H1 (cell line): Measurements from ENCODE around the gene MRPS2. TPM values are rescaled to one million over a fixed set of nuclear protein-coding genes. Genes with fewer than 3 reads are reported as not detected.

Source experiments
- CTCF ChIA-PET: fragments of 300-600 bp; sonication (Branson Sonifier 250); formaldehyde crosslinking; loops from one replicate; lab custom pipeline; 2021; ENCODE audit not compliant: partially characterized antibody; lab: Charles Lee
- POLR2A ChIA-PET: fragments of 300-600 bp; sonication (Branson Sonifier 250); formaldehyde crosslinking; loops from one replicate; lab custom pipeline; 2021; ENCODE audit warnings: inconsistent platforms; ENCODE audit not compliant: partially characterized antibody; lab: Charles Lee
- DNase-seq, 2 experiments: peaks; one replicate each; pipeline versions ENCODE4 v3.0.0 to v3.0.0-alpha.2; 2010 to 2022; ENCODE audit warnings: low spot score in 2 of 2, low read depth in 1 of 2, mixed read lengths in 1 of 2
- FAIRE-seq: peaks from 2 replicates; lab custom pipeline; 2011; peaks lifted over from hg19 to GRCh38; lab: Jason Lieb, UNC
- H2AFZ ChIP-seq: 2 replicates; pipeline ENCODE4 v1.8.1; 2012; ENCODE audit warnings: low read length, inconsistent platforms
- H2AK5ac ChIP-seq: 2 replicates; pipeline ENCODE4 v1.6.1; 2013; ENCODE audit warnings: low read depth, low read length
- H2BK120ac ChIP-seq: replicated peaks from 2 replicates; pipeline ENCODE3; 2013; ENCODE audit warnings: low read depth, low read length, inconsistent platforms
- H2BK12ac ChIP-seq: 2 replicates; pipeline ENCODE4 v1.6.1; 2013; ENCODE audit warnings: low read depth, low read length
- H2BK15ac ChIP-seq: 2 replicates; pipeline ENCODE4 v1.6.1; 2013; ENCODE audit warnings: low read length
- H2BK20ac ChIP-seq: 2 replicates; pipeline ENCODE4 v1.6.1; 2013; ENCODE audit warnings: low read length
- H2BK5ac ChIP-seq: 2 replicates; pipeline ENCODE4 v1.6.1; 2013; ENCODE audit warnings: low read depth, low read length
- H3K14ac ChIP-seq: 2 replicates; pipeline ENCODE4 v1.6.1; 2013; ENCODE audit warnings: inconsistent platforms; ENCODE audit not compliant: insufficient read length
- H3K18ac ChIP-seq: 2 replicates; pipeline ENCODE4 v1.6.1; 2013; ENCODE audit warnings: low read length; ENCODE audit errors: extremely low read depth
- H3K23ac ChIP-seq: 2 replicates; pipeline ENCODE4 v1.6.1; 2013; ENCODE audit warnings: inconsistent platforms; ENCODE audit not compliant: insufficient read length
- H3K23me2 ChIP-seq: 2 replicates; pipeline ENCODE4 v1.6.1; 2013; ENCODE audit warnings: low read depth, low read length
- H3K27ac ChIP-seq: 2 replicates; pipeline ENCODE4 v1.6.1; 2011; ENCODE audit warnings: low read depth, low read length, inconsistent platforms
- H3K27me3 ChIP-seq, 4 experiments: replicated peaks in 1 of 4; 1 replicate in 1 of 4; 2 replicates in 3 of 4; pipeline versions ENCODE4 v1.6.1 to v1.8.1; 2011 to 2013; ENCODE audit warnings: low read length in 3 of 4, mild to moderate bottlenecking in 3 of 4, inconsistent platforms in 2 of 4, mixed read lengths in 2 of 4, moderate library complexity in 1 of 4; ENCODE audit not compliant: control insufficient read depth in 3 of 4, insufficient read depth in 3 of 4; ENCODE audit errors: extremely low read depth in 1 of 4
- H3K36me3 ChIP-seq, 4 experiments: 2 replicates each; pipeline versions ENCODE4 v1.6.1 to v1.8.1; 2011 to 2013; ENCODE audit warnings: mild to moderate bottlenecking in 4 of 4, low read length in 3 of 4, moderate library complexity in 2 of 4, control low read depth in 1 of 4, inconsistent platforms in 1 of 4; ENCODE audit not compliant: insufficient read depth in 4 of 4, control insufficient read depth in 2 of 4
- H3K4ac ChIP-seq: replicated peaks from 2 replicates; pipeline ENCODE3; 2013; ENCODE audit warnings: low read length, low read depth, mixed read lengths, inconsistent platforms; ENCODE audit not compliant: insufficient read length
- H3K4me1 ChIP-seq, 4 experiments: replicated peaks in 1 of 4; 1 replicate in 1 of 4; 2 replicates in 3 of 4; pipeline versions ENCODE4 v1.6.1 to v1.8.1; 2011 to 2013; ENCODE audit warnings: low read length in 3 of 4, inconsistent platforms in 2 of 4, mixed read lengths in 1 of 4; ENCODE audit not compliant: insufficient read depth in 4 of 4, control insufficient read depth in 3 of 4
- H3K4me2 ChIP-seq, 2 experiments: 2 replicates each; pipeline versions ENCODE4 v1.6.1 to v1.8.1; 2011 to 2013; ENCODE audit warnings: low read depth in 2 of 2, low read length in 2 of 2, control low read depth in 1 of 2, inconsistent platforms in 1 of 2, mild to moderate bottlenecking in 1 of 2; ENCODE audit not compliant: insufficient read depth in 1 of 2
- H3K4me3 ChIP-seq, 4 experiments: fragments of 200-600, 300-600 bp in 1 of 4; sonication (generic), shearing (Covaris generic), sonication (Bioruptor Twin) in 1 of 4; 2 replicates each; pipeline versions ENCODE4 v1.5.1 to v1.8.1; 2011 to 2016; ENCODE audit warnings: low read length in 4 of 4, low read depth in 3 of 4, control low read depth in 2 of 4, inconsistent platforms in 2 of 4, mild to moderate bottlenecking in 2 of 4, mixed read lengths in 1 of 4, moderate library complexity in 1 of 4; ENCODE audit not compliant: insufficient read depth in 2 of 4; ENCODE audit errors: extremely low read depth in 1 of 4
- H3K56ac ChIP-seq: replicated peaks from 2 replicates; pipeline ENCODE3; 2013; ENCODE audit warnings: low read depth, mild to moderate bottlenecking, mixed read lengths, low read length, inconsistent platforms; ENCODE audit not compliant: insufficient read length
- H3K79me1 ChIP-seq: 2 replicates; pipeline ENCODE4 v1.6.1; 2013; ENCODE audit warnings: low read depth, low read length, control low read depth
- H3K79me2 ChIP-seq, 2 experiments: 2 replicates each; pipeline versions ENCODE4 v1.6.1 to v1.8.1; 2012 to 2013; ENCODE audit warnings: low read length in 2 of 2, mild to moderate bottlenecking in 2 of 2, inconsistent platforms in 1 of 2; ENCODE audit not compliant: insufficient read depth in 2 of 2, control insufficient read depth in 1 of 2
- H3K9ac ChIP-seq, 4 experiments: replicated peaks in 1 of 4; 1 replicate in 1 of 4; 2 replicates in 3 of 4; pipeline versions ENCODE4 v1.6.1 to v1.8.1; 2011 to 2013; ENCODE audit warnings: low read depth in 3 of 4, low read length in 3 of 4, control low read depth in 2 of 4, mild to moderate bottlenecking in 2 of 4, moderate library complexity in 2 of 4, inconsistent platforms in 1 of 4; ENCODE audit errors: extremely low read depth in 1 of 4
- H3K9me3 ChIP-seq, 2 experiments: 2 replicates each; pipeline versions ENCODE4 v1.6.1 to v1.8.1; 2012 to 2013; ENCODE audit warnings: mild to moderate bottlenecking in 2 of 2, moderate library complexity in 2 of 2, control low read depth in 1 of 2, inconsistent platforms in 1 of 2, low read depth in 1 of 2, low read length in 1 of 2, mixed read lengths in 1 of 2; ENCODE audit not compliant: insufficient read depth in 2 of 2
- H4K20me1 ChIP-seq, 2 experiments: replicated peaks in 1 of 2; 2 replicates each; pipeline versions ENCODE3 to v1.8.1; 2011 to 2013; ENCODE audit warnings: inconsistent platforms in 2 of 2, low read length in 2 of 2, mild to moderate bottlenecking in 1 of 2; ENCODE audit not compliant: insufficient read depth in 2 of 2, control insufficient read depth in 1 of 2
- H4K5ac ChIP-seq: 2 replicates; pipeline ENCODE4 v1.6.1; 2013; ENCODE audit warnings: low read length, low read depth, mixed read lengths, inconsistent platforms; ENCODE audit not compliant: insufficient read length
- H4K8ac ChIP-seq: 2 replicates; pipeline ENCODE4 v1.8.0; 2013; ENCODE audit warnings: mild to moderate bottlenecking, moderate library complexity, low read length, inconsistent platforms; ENCODE audit not compliant: insufficient read depth; ENCODE audit errors: extremely low read depth
- H4K91ac ChIP-seq: replicated peaks from 2 replicates; pipeline ENCODE3; 2013; ENCODE audit warnings: low read length, mixed read lengths, inconsistent platforms; ENCODE audit not compliant: insufficient read length
- BCL11A ChIP-seq, 2 experiments: IDR thresholded peaks; one replicate each; pipeline ENCODE4 v1.6.1; 2011; ENCODE audit warnings: low read depth in 2 of 2, low read length in 2 of 2, mild to moderate bottlenecking in 2 of 2
- CEBPB ChIP-seq: IDR thresholded peaks from 2 replicates; pipeline ENCODE4 v1.6.1; 2012; ENCODE audit warnings: low read depth, low read length
- HDAC2 ChIP-seq, 2 experiments: fragments of 300-600 bp in 1 of 2; sonication (generic) in 1 of 2; IDR thresholded peaks; 2 replicates each; pipeline ENCODE4 v1.6.1; 2011 to 2012; ENCODE audit warnings: low read depth in 2 of 2, low read length in 2 of 2, mild to moderate bottlenecking in 2 of 2, moderate library complexity in 2 of 2, borderline replicate concordance in 1 of 2, inconsistent platforms in 1 of 2
- JUND ChIP-seq: IDR thresholded peaks from 2 replicates; pipeline ENCODE4 v1.6.1; 2011; ENCODE audit warnings: mild to moderate bottlenecking, improper control_type of control experiment, low read length
- KDM4A ChIP-seq: IDR thresholded peaks from one replicate; pipeline ENCODE4 v1.7.1; 2012; ENCODE audit warnings: low read depth, mild to moderate bottlenecking, moderate library complexity, low read length, inconsistent platforms; ENCODE audit not compliant: severe bottlenecking
- POLR2A ChIP-seq, 2 experiments: IDR thresholded peaks; 1 replicate in 1 of 2; 2 replicates in 1 of 2; pipeline ENCODE4 v1.6.1; 2011; ENCODE audit warnings: low read depth in 2 of 2, low read length in 2 of 2, mild to moderate bottlenecking in 2 of 2; ENCODE audit errors: control extremely low read depth in 1 of 2
- POU5F1 ChIP-seq: IDR thresholded peaks from 2 replicates; pipeline ENCODE4 v1.6.1; 2011; ENCODE audit warnings: low read depth, mild to moderate bottlenecking, low read length, moderate library complexity
- SIN3A ChIP-seq, 2 experiments: IDR thresholded peaks in 1 of 2; conservative IDR thresholded peaks in 1 of 2; 2 replicates each; pipeline ENCODE4 v1.6.1; 2011 to 2012; ENCODE audit warnings: low read length in 2 of 2, improper control_type of control experiment in 1 of 2, low read depth in 1 of 2, mild to moderate bottlenecking in 1 of 2
- SIRT6 ChIP-seq: IDR thresholded peaks from one replicate; pipeline ENCODE4 v1.7.1; 2012; ENCODE audit warnings: low read length, inconsistent platforms
- TCF12 ChIP-seq: IDR thresholded peaks from 2 replicates; pipeline ENCODE4 v1.6.1; 2011; ENCODE audit warnings: low read depth, mild to moderate bottlenecking, low read length
- WGBS, 2 experiments: shearing (Covaris generic) in 1 of 2; methylation state at CpG; one replicate each; pipeline versions ENCODE4 v1.1.6 to v1.1.7; 2013 to 2015; ENCODE audit warnings: low lambda C conversion rate in 2 of 2, mixed read lengths in 2 of 2, inconsistent platforms in 1 of 2, low coverage in 1 of 2, missing lambda C conversion rate in 1 of 2; ENCODE audit not compliant: insufficient replicate concordance in 2 of 2, insufficient coverage in 1 of 2, insufficient read length in 1 of 2; ENCODE audit errors: extremely low coverage in 1 of 2, missing lambda C conversion rate in 1 of 2; 5-methylcytosine and 5-hydroxymethylcytosine counted together
- polyA plus RNA-seq, 7 experiments: library from polyadenylated mRNA; depleted of rRNA in 3 of 7; stranded (reverse) in 5 of 7; unstranded in 2 of 7; fragments of >200 nt in 5 of 7; fragments of 200-250 nt in 2 of 7; gene quantifications; 1 replicate in 5 of 7; 2 replicates in 1 of 7; 4 replicates in 1 of 7; pipeline versions ENCODE4 v1.2.1 to v1.2.3, GENCODE V29; 2011 to 2013; ENCODE audit warnings: missing spikeins in 2 of 7, mixed read lengths in 2 of 7
- total RNA-seq: library from RNA; stranded (reverse); fragmentation: NEBNext Ultra II Directional; extraction: Animal tissue kit (Norgen Biotek cat#: 25700); gene quantifications from 2 replicates; pipeline ENCODE4 v1.2.1, GENCODE V29; 2021
- TF ChIP-seq, protein P1 (sequence below): IDR thresholded peaks from 2 replicates; pipeline ENCODE4 v1.6.1; 2012; ENCODE audit warnings: inconsistent platforms

MRPS2 gene
- total and polyA plus RNA-seq, 2 of the 8 experiments (the other 6 are each of a cell fraction or from before 2014, with no cell fraction given) = 78.6 to 476 TPM

DNA sequence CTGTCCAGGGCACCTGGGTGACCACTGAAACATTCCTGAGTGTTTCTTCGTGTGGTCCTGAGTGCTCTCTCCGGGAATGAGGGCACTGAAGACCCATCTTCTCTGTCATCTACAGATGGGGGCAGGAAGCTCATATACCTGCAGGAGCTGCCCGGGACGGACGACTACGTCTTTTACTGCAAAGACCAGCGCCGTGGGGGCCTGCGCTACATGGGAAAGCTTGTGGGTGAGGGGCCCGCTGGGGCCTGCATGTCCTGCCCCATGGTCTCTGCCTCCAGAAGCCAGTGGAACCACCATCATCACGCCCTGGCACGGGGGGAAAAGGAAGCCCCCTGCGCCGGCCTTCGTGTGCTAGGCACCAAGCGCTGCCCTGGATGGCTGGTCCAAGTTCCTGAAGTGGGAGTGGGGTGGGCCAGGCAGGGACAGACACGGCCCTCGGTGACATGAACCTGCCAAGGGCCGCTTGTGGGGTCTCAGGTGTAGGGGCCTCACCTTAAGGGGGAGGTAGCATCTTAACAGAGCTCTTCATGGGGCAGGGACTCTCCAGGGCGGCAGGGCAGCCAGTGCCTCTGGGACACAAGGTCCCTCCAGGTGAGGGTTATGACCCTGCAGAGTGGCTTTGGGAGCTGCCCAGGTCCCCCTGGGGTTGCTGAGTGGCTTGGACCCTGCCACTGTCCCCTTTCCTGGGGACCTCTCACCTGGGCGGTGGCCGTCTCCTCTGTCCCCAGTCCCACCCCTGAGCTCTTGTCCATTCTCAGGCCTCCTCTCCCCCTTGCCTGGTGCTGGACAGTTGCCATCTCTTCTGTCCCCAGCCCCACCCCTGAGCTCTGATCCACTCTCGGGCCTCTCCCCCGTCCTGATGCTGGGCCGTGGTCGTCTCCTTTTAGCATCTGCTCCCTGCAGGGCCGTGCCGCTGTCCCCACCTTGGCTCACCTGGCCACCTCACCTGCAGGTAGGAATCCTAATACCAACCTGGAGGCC, 47.6 kb downstream of the MRPS2 start:
- Histone ChIP-seq H3K4me1 (no peaks in the 10 kb centered on the region), H3K14ac (no peak overlapping the region), H2BK15ac (no peak overlapping the region), H2BK12ac (no peak overlapping the region), H3K4me2 (no peak overlapping the region), H3K9me3 (no peaks in the 10 kb centered on the region), H3K36me3 (no peaks in the 10 kb centered on the region), H3K18ac (no peak overlapping the region), H4K20me1 (no peaks in the 10 kb centered on the region), H2AK5ac (no peak overlapping the region), H3K23ac (no peak overlapping the region), H4K5ac (no peak overlapping the region), H4K8ac (peak overlapping the region; percentile 14; the same call in 1 of the 2 replicates), H3K23me2 (no peaks in the 10 kb centered on the region), H2AFZ (no peak overlapping the region), H3K4me3 (no peak overlapping the region), H3K27me3 (no peaks in the 10 kb centered on the region), H2BK20ac (no peak overlapping the region), H3K4ac (no peak overlapping the region), H2BK120ac (no peak overlapping the region), H2BK5ac (no peak overlapping the region), H3K27ac (no peak overlapping the region), H4K91ac (no peak overlapping the region), H3K79me2 (no peaks in the 10 kb centered on the region), H3K79me1 (no peaks in the 10 kb centered on the region), H3K56ac (no peak overlapping the region), H3K9ac (no peak overlapping the region)
- ChIA-PET CTCF (interaction anchor here (0.7 to 1.0 kb wide), 2 partner anchors 8 to 17 kb away, joined by 3 to 4 read pairs; no protein-coding TSS in a partner anchor), POLR2A (interaction anchor here (0.9 kb wide), 1 partner anchor 9 kb away, joined by 3 read pairs; no protein-coding TSS in a partner anchor)
- 84% methylated on average over 23 of the region's 28 CpGs; no CpG with 5 or more reads in 1 of the 2 experiments for WGBS, 2 experiments
- DNase-seq (no peak), FAIRE-seq (no peak)
- TF ChIP-seq HDAC2 (IDR thresholded peaks at IDR 0.05; ENCODE audit: borderline replicate concordance in 1 of 2, low read depth in 2 of 2, low read length in 2 of 2) (no peak), POU5F1 (no peak), SIN3A (conservative IDR thresholded peaks at IDR 0.05 in 1 of 2, IDR thresholded peaks at IDR 0.05 in 1 of 2; ENCODE audit: low read depth in 1 of 2, low read length in 2 of 2) (no peak), CEBPB (no peak), JUND (no peak), POLR2A (IDR thresholded peaks at IDR 0.05; ENCODE audit: control extremely low read depth in 1 of 2, low read depth in 2 of 2, low read length in 2 of 2) (no peak), TCF12 (no peak), KDM4A (no peak), SIRT6 (no peak), BCL11A (IDR thresholded peaks at IDR 0.05; ENCODE audit: low read depth in 2 of 2, low read length in 2 of 2) (no peak)
- TF ChIP-seq, protein P1, sequence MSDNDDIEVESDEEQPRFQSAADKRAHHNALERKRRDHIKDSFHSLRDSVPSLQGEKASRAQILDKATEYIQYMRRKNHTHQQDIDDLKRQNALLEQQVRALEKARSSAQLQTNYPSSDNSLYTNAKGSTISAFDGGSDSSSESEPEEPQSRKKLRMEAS = no peak
